IPS-NIHi11 (cell line): ENCODE results near the gene POLR1H.

Experiments used
- DNase-seq: peaks from one replicate; pipeline ENCODE4 v3.0.0; 2012; ENCODE audit warnings: mixed read lengths, low spot score

POLR1H gene

DNA sequence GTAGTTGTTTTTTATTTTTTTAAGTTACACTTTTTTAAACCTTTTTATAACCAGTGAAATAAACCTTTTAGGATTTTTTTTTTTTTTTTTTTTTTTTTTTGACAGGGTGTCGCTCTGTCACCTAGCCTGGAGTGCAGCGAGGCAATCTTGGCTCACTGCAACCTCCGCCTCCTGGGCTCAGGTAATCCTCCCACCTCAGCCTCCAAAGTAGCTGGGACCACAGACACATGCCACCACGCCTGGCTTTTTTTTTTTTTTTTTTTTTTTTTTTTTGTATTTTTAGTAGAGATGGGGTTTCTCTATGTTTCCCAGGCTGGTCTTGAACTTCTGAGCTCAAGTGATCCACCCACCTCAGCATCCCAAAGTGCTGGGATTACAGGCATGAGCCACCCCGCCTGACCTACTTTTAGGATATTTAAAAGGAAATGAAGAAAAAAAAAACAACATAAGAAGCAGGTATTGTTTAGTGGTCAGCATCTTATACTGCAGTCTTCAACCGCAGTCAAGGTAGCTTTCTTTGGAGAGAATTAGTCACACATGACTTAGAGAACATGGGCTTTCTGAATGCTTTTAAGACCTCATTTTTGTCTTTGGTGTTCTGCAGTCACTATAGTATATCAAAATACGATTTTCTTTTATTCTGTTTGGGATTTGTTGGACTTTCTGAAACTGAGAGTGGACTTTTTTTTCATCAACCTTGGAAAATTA lies 1.6 kb downstream of the POLR1H start:
- no peak for DNase-seq

DNA sequence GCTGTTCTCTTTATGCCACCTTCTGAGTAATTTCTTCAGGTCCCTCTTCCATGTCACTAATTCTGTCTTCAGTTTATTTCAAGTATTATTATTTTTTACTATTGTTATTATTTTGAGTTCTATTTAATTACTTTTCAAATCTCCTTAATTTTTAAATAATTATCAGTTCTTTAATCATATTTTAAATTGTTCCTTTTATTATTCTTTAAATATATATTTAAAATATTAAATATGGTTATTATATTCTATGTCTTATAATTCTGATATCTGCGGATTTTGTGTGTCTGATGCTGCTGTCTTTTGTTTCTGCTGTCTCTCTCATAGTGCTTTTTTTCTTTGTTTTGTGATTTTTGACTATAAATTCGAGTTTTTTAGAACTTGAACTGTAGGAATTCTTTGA lies 2.2 kb downstream of the POLR1H start:
- no peak for DNase-seq

DNA sequence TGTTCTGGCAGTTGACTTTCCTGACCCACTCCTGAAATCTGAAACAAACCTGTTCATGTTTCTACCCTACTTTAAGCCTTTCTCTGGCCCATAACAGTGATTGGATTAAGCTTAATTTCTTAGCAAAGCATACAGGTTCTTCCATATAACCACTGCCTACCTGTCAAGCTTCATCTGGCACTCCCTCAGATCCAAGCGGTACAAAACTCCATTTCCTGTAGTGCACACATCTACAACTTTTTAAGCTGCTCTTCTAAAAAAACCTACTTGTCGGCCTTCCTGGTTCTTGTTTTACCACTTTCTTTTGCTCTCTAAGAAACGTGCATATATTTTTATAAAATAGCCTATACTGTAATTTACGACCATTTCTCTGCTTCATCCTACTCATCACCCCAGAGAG lies 5.0 kb downstream of the POLR1H start:
- DNase-seq, result no peak

DNA sequence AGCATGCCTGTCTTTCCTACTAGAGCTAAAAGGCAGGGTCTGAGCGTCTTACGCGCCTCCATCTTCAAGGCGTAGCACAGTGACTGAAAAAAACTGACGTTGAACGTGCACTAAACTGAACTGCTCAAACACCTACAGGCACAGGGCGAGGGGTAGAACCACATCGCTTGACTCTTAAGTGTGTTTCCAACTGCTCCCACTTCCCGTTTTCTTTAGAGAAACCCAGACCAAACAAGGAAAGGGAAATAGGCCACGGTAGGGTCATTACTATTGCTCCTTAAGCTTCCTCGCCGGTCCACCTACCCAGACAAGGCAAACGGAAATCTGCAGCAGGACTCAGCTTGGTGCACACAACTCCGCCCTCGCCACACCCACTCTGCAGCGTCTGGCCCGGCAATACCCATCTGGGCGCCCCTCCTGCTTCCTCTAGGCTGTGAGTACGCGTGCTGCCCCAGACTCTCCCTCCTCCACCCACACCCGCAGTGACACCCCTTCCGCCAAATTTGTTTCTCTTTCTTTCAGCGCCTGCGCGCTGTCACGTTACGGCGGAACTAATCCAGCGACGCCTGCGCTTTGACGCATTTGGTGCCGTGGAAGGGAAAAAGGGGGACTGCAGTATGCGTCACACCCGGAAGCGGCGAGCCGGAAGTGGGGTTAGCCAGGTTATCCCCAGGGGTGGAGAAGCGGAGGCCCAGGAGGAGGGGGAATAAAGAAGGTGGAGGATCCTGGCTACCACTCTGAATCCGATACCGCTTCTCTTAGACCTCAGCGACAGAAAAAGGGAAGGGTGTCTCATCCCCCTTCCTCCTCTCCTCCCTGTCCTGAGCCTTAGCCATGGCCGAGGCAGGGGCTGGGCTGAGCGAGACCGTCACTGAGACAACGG lies 5.8 kb downstream of the POLR1H start, which contains the start of gene PPP1R11:
Gene PPP1R11 (plus strand): TSS at position 622 of the 883 bp plus-strand sequence. CDS start 213 bp downstream, at position 835.
- peak; percentile 92 for DNase-seq

DNA sequence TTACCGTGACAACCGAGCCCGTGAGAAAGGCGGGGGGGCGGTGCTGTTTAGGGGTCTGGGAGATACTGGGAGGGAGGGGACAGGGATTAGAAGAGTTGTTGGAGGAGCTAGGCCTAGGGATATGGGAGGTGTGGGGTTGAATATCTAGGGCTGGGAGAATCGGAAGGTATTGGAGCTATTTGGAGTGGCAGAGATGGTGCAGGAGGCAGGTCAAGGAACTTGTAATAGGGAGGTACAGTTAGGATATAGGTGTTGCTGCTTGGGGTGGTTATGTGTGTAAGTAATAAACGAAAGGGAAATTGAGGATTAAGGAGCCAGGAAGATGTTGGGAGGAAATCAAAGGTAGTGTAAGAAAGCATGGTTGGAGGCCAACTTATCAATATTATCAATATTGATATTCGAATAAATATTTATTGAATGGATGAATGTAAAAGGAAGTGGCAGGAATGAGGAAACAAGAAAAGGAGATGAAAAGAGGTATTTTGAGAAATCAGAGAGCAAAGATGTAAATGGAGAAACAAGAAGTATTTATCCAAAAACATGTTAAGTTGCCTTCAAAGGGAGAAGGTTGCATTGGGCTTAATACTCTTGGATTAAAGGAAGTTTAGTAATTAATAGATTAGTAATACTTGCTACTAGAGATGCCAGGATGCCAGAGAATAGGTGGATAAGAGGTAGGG lies 6.5 kb downstream of the POLR1H start:
- peak; percentile 80 for DNase-seq

DNA sequence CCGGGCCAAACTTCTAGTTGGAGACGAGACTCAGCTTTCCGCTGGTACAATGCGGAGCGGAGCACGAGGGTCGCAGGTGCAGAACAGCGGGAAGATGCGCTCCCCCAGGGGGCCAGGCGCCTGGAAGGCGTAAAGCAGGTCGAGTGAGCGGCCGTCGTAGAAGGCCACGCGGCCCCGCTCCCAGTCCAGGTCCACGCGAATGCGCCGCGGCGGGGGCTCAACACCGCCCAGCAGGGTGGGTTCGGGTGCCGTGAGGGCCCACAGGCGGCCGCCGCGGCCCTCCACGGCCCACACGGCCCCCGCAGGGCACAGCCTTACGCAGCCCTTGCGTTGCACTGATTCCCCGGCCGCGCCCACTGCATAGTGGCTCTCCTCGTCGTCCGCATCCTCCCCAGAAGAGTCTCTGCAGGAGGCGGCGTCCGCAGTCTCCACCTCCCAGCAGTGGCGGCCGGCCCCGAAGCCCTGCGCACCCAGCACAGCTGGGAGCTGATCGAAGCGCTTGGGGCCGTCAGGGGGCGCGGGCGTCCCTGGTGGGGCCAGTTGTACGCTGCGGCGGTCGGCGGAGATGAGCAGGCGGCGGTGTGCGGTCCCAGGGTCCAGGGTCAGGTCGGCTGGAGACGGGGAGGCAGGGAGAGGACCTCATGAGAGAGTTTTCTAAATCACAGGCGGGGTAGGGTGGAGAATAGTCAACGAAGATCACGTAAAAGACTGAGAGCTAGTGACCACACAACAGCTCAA lies 10.2 kb downstream of the POLR1H start:
- peak; percentile 23 for DNase-seq

DNA sequence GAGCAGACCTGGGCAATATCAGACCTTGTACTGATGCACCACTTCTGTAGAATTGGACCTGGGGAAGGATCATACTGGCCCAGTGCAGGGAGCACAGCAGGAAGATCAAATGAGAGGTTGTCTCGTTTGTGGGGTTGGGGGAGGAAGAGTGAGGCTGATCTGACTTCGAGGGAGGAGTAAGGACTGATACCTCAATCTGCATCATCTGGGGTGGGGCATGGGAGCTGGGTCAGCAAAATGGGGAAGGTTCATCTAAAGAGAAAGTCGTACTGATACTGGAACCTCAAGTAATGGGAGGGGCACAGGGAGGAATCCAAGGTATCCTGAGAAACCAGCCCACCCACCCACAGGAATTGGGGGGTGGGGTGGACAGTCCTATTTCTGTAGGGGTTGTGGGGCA lies 10.8 kb downstream of the POLR1H start:
- no peak for DNase-seq

DNA sequence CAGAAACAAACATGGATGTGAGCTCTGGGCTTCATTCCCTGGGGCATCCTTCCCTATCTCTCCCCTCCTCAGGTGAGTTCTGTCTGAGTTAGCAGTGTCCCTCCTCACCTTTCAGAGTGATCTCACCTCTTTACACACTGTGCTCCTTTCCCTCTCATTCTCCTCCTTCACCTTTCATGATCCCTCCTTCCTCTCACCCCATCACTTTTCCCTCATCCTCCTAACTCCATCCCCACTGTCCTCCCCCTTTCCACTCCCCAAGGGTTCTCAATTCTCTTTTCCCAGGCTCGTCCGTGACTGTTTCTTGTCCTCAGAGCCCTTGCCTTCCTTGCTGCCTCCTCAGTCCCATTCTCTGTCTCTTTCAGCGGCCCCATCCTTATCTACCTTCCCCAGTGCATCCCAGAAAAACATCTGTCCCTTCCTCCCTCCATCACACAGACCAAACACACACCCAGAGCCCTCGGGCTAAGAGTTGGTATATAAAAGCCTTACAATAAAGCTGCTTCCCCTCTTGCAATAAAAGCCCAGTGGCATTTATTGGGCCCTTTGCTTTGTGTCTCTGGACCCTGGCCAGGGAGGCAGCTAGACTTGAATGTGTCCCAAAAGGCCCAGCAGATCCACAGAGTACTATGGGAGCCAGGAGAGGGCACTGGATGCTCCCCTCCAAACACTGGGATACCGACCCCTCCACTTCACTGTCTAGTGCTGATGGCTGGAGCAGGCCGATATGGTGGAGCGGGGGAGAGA lies 12.6 kb downstream of the POLR1H start:
- no peak for DNase-seq

DNA sequence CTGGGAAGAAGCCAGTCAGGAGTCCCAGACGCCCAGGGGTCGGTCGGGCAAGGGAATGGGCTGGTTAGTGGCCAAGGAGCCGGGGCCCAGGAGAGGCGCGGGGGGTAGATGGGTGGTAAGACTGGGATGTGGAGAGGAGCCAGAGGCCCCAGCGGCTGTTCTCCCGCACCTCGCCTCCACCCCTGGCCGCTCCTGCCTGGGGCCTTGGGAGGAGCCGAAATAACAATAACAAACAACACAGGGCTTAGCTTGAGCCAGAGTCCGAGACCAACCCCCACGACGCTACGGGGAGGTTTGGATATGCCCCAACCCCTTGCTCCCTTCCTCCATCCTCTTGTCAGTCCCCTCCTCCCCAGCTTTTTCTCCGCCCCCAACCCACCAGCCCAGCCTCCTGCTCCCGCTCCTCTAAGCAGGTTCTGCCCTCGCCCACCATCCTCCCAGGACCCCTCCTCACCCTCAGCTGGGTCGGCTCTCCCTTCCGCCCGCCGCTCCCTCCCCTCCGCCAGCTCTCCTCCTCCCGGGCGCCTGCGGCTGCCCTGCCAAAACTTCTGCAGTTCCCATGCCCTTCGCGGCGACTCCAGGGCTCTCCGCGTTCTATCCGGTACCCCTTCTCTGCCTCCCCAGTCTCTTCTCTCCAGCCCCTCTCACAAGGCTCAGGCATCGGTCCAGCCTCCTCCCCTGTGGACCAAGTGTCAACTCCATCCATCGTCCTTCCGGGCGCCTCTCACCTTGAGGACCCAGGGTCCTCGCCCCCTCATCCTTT lies 13.4 kb downstream of the POLR1H start:
- DNase-seq, result peak; percentile 67

DNA sequence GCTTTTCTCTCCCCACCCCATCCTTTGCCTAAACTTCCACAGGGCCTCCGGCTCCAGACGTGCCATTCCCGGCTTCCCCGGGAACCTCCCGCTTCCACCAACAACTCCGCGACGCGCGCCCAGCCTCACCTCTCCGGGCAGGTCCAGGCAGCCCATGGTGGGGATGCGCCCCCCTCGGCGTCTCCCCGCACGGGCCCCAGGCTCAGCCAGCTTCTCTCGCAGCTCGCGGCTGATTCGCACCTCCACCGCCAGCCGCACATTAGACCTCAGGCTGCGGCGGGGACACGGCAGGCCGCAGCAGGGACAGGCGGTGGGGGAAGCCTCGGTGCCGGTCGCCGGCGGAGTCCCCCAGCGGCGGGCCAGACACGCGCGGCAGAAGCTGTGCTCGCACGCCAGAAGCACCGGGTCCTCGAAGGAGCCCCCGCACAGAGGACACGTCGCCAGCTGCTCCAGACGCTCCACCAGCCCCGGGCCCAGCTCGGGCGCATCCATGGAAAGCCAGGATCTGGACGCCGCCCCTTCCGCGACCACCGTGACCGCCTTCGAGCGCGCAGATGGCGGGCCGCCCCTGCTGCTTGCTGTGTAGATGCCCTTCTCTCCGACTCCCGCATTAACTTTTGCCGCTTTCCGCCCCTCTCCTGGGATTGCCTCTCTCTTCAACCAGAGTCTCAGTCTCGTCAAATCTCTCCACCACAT lies 14.2 kb downstream of the POLR1H start, which contains the start of gene RNF39:
Gene RNF39 (minus strand): TSS at position 676 of the 696 bp plus-strand sequence. CDS start 184 bp downstream, at position 492.
- DNase-seq, result peak; percentile 20

DNA sequence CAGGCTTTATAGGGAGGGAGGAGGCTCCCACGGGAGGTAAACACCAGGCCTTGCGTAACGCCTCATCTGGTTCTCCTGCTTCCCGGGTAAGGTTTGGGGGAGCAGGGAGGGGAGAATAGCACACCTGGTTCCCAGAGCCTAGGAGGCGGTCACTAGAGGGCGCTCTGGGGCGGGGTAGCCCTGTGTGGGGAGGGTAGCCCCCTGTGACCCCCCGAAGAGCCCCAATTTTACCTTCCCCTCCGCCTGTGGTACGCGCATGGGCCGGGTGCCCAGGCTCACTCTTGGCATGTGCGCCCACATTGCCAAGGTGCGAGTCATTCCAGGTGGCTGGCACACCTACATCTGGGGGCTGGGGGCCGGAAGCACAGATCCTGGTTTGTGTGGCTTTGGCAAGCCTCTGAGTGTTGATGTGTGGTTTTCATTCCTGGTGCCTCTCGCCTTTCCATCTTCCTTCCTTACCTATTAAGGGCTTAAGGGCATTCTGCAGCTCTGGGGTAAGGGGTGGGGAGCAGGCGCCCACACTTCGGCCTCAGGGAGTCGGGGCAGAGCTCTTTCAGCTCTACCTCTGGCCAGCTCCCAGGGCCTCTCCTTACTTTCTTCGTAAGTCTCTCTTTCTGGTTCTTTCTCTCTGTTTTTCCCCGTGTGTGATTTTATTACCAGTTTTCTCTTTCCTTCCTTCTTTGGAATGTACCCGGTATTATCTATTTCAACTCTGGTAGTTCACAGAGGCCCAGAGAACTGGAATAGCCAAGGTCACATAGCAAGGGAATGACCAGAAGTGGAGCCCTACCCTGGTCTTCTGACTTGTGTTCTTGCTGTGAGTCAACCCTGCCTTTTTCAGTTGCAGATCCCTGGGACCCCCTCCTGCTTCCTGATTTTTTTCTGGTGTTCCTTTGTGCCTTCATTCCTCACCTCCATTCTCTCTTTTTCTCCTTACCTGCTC lies 15.0 kb downstream of the POLR1H start:
- DNase-seq, result peak; percentile 76

DNA sequence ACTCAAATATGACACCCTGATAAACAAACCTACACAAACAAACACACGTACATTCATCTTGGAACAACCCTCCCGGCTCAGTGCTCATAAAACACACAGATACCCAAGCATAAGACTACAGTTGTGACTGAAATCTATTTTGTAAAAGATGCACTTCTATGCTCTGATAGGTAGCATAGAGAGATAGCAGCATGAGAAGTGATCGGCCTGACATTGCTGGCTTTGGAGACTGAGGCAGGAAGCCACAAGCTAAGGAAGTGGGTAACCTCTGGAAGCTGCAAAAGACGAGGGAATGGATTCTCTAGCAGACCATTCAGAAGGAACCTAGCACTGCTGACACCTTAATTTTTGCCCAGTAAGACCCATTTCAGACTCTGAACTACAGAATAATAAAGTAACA lies 16.2 kb downstream of the POLR1H start:
- no peak for DNase-seq

DNA sequence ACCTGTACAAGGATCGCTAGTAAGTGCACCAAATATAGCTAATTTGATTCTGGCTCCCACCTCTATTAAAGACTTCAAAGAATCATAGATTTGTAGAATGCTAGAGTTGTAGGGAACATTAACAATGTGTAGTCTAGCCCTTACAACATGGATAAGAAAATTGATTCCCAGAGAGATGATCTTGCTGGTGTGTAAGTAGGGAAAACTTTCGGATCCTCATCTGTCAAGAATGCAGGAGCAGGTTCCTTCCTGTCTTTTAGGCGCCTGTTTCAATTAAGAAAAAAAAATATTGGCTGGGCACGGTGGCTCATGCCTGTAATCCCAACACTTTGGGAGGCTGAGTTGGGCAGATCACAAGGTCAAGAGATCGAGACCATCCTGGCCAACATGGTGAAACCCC lies 26.8 kb downstream of the POLR1H start:
- DNase-seq, result no peak

DNA sequence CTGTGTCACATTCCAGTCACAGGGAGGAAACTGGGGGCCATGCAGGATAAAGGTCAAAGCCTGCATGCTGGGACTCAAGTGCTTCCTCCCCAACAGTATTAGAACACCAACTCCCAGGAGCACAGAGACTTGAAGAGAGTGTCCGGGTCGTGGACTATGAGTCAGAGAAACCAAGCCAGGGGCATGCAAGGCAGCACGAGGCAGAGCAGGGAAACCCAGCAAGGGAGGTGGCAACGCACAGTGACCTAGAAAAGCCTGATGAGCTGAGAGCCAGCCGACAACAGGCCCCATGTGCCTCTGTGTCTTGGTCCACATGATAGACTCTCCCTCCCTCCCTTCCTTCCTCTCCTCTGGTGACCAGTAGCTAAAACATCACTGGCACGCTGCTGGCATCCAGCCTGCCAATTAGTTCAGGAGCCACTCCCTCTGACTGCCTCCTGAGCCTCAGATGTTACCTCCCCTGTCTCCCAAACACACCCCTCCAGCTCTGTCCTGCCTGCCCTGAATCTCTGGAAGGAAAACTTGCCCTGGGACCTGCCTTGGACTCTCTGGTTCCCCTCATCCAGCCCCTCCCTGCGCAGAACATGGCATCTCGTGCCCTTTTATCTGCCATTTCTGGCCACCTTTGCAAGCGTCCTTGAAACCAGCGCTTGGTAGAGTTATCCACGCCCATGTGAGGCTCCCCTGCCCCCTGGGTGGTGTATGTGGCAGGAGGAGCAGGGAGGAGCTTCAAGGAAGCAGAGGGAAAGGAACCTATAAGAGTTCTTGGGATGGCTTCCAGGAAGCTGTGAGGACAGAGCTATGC lies 30.7 kb downstream of the POLR1H start:
- peak; percentile 24 for DNase-seq

DNA sequence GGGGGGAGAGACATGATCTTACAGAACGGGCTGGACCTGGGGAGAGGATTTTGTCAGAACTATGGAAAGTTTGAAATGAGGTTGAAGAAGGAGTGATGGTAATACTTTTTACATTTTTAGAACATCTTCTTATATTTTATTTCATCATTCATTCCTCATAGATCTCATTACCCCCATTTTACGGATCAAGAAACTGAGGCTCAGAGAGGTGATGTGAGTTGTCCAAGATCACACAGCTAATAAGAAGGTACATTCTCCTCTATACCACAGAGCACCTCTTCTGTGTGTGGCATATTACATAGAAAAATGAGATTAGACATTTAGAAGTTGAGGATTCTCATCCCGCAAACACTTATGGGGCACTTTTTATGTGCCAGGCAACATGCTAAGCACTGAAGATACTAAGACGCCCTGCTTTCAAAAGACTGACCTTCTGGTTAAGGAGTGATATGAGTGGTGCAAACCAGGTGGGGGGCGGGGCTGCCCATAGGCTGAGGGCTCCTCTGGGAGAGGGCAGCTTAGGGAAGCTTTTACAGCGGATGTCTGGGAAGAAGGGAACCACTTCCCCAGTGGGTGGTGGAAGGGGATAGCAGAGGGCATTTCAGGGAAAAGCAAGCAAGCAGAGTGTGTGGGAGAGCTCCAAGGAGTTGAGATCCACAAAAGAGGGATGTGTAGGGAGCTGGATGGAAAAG lies 31.9 kb downstream of the POLR1H start:
- DNase-seq, result no peak

DNA sequence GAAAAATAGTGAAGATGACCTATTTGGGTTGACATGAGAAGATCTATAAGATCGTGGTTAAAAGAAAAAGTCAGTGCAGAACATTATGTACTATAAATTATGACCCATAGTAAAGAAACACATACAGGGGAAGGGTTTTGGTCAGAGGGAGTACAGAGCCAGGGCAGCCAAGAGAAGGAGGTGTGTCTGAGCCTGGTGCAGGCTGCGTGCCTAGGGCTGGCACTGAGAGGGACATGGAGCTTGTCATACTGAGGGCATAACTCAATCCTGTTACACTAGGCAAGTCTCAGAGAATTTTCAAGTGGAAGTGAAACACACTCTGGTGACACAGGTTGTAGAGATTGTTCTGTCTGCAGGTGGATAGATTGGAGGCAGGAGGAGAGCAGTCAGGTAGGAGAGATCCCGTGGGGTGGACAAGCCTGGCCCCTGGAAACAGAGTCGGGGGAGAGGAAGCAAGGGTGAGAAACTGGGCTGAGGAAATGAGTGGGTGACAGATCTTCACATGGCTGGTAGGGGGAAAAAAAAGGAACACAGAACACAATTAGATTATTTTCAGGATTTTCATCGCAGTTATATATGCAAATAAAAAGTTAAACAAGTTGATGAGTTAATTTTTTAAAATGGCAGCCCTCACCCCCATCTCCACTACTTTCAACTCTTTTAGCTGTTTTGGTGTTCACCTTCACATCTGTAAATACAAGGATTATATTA lies 33.0 kb downstream of the POLR1H start:
- DNase-seq, result no peak
